Glutamatergic neuron (in vitro differentiated cells): ENCODE data around the gene SHROOM3. TPM values are rescaled to one million over a fixed set of nuclear protein-coding genes. Genes with fewer than 3 reads are reported as not detected.

Experiments
- DNase-seq: peaks from one replicate; pipeline ENCODE4 v3.0.0; 2022
- H3K27ac Mint-ChIP-seq: one replicate; pipeline ENCODE4 v1.8.0; 2020; ENCODE audit warnings: mild to moderate bottlenecking, mixed read lengths, inconsistent platforms; ENCODE audit not compliant: unreplicated experiment
- H3K27me3 Mint-ChIP-seq: one replicate; pipeline ENCODE4 v1.8.0; 2020; ENCODE audit warnings: mild to moderate bottlenecking, moderate library complexity, mixed read lengths, inconsistent platforms; ENCODE audit not compliant: unreplicated experiment
- H3K36me3 Mint-ChIP-seq: one replicate; pipeline ENCODE4 v1.8.0; 2020; ENCODE audit warnings: mild to moderate bottlenecking, mixed read lengths, inconsistent platforms; ENCODE audit not compliant: unreplicated experiment
- H3K4me1 Mint-ChIP-seq: one replicate; pipeline ENCODE4 v1.8.0; 2020; ENCODE audit warnings: mild to moderate bottlenecking, low read depth, mixed read lengths, inconsistent platforms; ENCODE audit not compliant: unreplicated experiment
- H3K4me3 Mint-ChIP-seq: one replicate; pipeline ENCODE4 v1.8.0; 2020; ENCODE audit warnings: mild to moderate bottlenecking, mixed read lengths, inconsistent platforms; ENCODE audit not compliant: unreplicated experiment
- H3K9me3 Mint-ChIP-seq: one replicate; pipeline ENCODE4 v1.8.0; 2020; ENCODE audit warnings: mild to moderate bottlenecking, moderate library complexity, mixed read lengths, inconsistent platforms; ENCODE audit not compliant: unreplicated experiment
- CTCF ChIP-seq: fragments of 200-600 bp; sonication (generic); IDR thresholded peaks from one replicate; pipeline ENCODE4 v1.5.0; 2021; ENCODE audit not compliant: partially characterized antibody, unreplicated experiment
- total RNA-seq: library from RNA; stranded (reverse); fragmentation: NEBNext Ultra II Directional; extraction: Animal tissue kit (Norgen Biotek cat#: 25700); gene quantifications from one replicate; pipeline ENCODE4 v1.2.1, GENCODE V29; 2021; ENCODE audit not compliant: unreplicated experiment

Gene SHROOM3
- total RNA-seq, 1 donor from 2014 or later = 1.9 TPM

GRCh38 chr4:76494871-76495590, 60.0 kb downstream of the SHROOM3 start:
- no peak for TF ChIP-seq CTCF
- Mint-ChIP-seq H3K27ac (no peak overlapping the region), H3K9me3 (peaks cover 4% of the 10 kb centered on the region), H3K4me3 (peak overlapping the region; percentile 2), H3K4me1 (peaks cover 12% of the 10 kb centered on the region), H3K27me3 (peaks cover 3% of the 10 kb centered on the region), H3K36me3 (no peaks in the 10 kb centered on the region)
- DNase-seq = no peak

GRCh38 chr4:76498550-76498949, 63.5 kb downstream of the SHROOM3 start:
- no peak for DNase-seq
- H3K27ac Mint-ChIP-seq = no peak overlapping the region
- no peaks in the 10 kb centered on the region for H3K36me3 Mint-ChIP-seq
- no peaks in the 10 kb centered on the region for H3K27me3 Mint-ChIP-seq
- H3K4me3 Mint-ChIP-seq = no peak overlapping the region
- H3K4me1 Mint-ChIP-seq = peaks cover 12% of the 10 kb centered on the region
- peaks cover 4% of the 10 kb centered on the region for H3K9me3 Mint-ChIP-seq
- no peak for TF ChIP-seq CTCF

- no peak for DNase-seq
- no peak for TF ChIP-seq CTCF
- no peak overlapping the region for H3K27ac Mint-ChIP-seq
- H3K9me3 Mint-ChIP-seq = peaks cover 4% of the 10 kb centered on the region
- no peaks in the 10 kb centered on the region for H3K36me3 Mint-ChIP-seq
- peaks cover 7% of the 10 kb centered on the region for H3K4me1 Mint-ChIP-seq
- no peaks in the 10 kb centered on the region for H3K27me3 Mint-ChIP-seq
- no peak overlapping the region for H3K4me3 Mint-ChIP-seq
These were observed 64.4 kb downstream of the SHROOM3 start for GRCh38 chr4:76499461-76499860.

GRCh38 chr4:76502886-76503285, 67.9 kb downstream of the SHROOM3 start:
- Mint-ChIP-seq H3K4me1 (no peaks in the 10 kb centered on the region), H3K36me3 (no peaks in the 10 kb centered on the region)

More at GRCh38 chr4:76502886-76503285, 67.9 kb downstream of the SHROOM3 start:
- Mint-ChIP-seq H3K27me3 (no peaks in the 10 kb centered on the region), H3K4me3 (no peak overlapping the region), H3K9me3 (no peaks in the 10 kb centered on the region), H3K27ac (no peak overlapping the region)
- DNase-seq = no peak
- TF ChIP-seq CTCF = no peak
